PC-9 (cell line): Measurements from ENCODE around the gene AGAP1. TPM values are rescaled to one million over a fixed set of nuclear protein-coding genes. Genes with fewer than 3 reads are reported as not detected.

Experiments used
- BruUV-seq: library from RNA; stranded (reverse); fragments of 400-500 nt; replicated peaks from 2 replicates; lab custom pipeline; 2021; lab: Mats Ljungman, UMichigan
- CTCF ChIA-PET: fragments of 300-600 bp; sonication (Branson Sonifier 250); formaldehyde crosslinking; loops from one replicate; lab custom pipeline; 2022; ENCODE audit warnings: antibody characterized with exemption; lab: Charles Lee
- POLR2A ChIA-PET: fragments of 300-600 bp; sonication (Branson Sonifier 250); formaldehyde crosslinking; loops from one replicate; lab custom pipeline; 2022; ENCODE audit warnings: antibody characterized with exemption; ENCODE audit not compliant: unreplicated experiment; lab: Charles Lee
- DNase-seq, 2 experiments: peaks; one replicate each; pipeline versions ENCODE4 v3.0.0 to v3.0.0-alpha.2; 2015 to 2022; ENCODE audit warnings: mixed read lengths in 1 of 2
- H2AFZ ChIP-seq: fragments of 200-600 bp; sonication (generic); 2 replicates; pipeline ENCODE4 v1.8.1; 2017; ENCODE audit warnings: antibody characterized with exemption
- H3F3A ChIP-seq: fragments of 200-600 bp; sonication (generic); 2 replicates; pipeline ENCODE4 v1.8.1; 2017; ENCODE audit warnings: antibody characterized with exemption, mild to moderate bottlenecking, low read depth; ENCODE audit not compliant: insufficient read depth
- H3K27ac ChIP-seq: fragments of 200-600 bp; sonication (generic); 2 replicates; pipeline ENCODE4 v1.6.1; 2016; ENCODE audit warnings: mixed run types
- H3K27me3 ChIP-seq: fragments of 200-600 bp; sonication (generic); 2 replicates; pipeline ENCODE4 v1.6.1; 2016; ENCODE audit warnings: low read depth, mixed run types; ENCODE audit not compliant: insufficient read depth
- H3K36me3 ChIP-seq: fragments of 200-600 bp; sonication (generic); 2 replicates; pipeline ENCODE4 v1.6.1; 2016; ENCODE audit warnings: low read depth, mixed run types
- H3K4me1 ChIP-seq: fragments of 200-600 bp; sonication (generic); replicated peaks from 2 replicates; pipeline ENCODE4 v1.6.1; 2016; ENCODE audit warnings: mixed run types; ENCODE audit not compliant: insufficient read depth
- H3K4me2 ChIP-seq: fragments of 200-600 bp; sonication (generic); 2 replicates; pipeline ENCODE4 v1.6.1; 2017; ENCODE audit warnings: mixed run types
- H3K4me3 ChIP-seq: fragments of 200-600 bp; sonication (generic); 2 replicates; pipeline ENCODE4 v1.6.1; 2016; ENCODE audit warnings: mixed run types
- H3K79me2 ChIP-seq: fragments of 200-600 bp; sonication (generic); 2 replicates; pipeline ENCODE4 v1.6.1; 2017; ENCODE audit warnings: low read depth, mixed run types
- H3K9me2 ChIP-seq: fragments of 200-600 bp; sonication (generic); 2 replicates; pipeline ENCODE4 v1.8.1; 2017; ENCODE audit warnings: mild to moderate bottlenecking; ENCODE audit not compliant: insufficient read depth
- H3K9me3 ChIP-seq: fragments of 200-600 bp; sonication (generic); 2 replicates; pipeline ENCODE4 v1.8.1; 2016; ENCODE audit warnings: low read depth; ENCODE audit not compliant: insufficient read depth
- H4K20me1 ChIP-seq: fragments of 200-600 bp; sonication (generic); 2 replicates; pipeline ENCODE4 v1.8.1; 2017; ENCODE audit not compliant: insufficient read depth
- CTCF ChIP-seq: fragments of 200-600 bp; sonication (generic); conservative IDR thresholded peaks from 2 replicates; pipeline ENCODE4 v1.6.1; 2017; ENCODE audit warnings: mixed run types, antibody characterized with exemption, mild to moderate bottlenecking, moderate library complexity
- EZH2 ChIP-seq: fragments of 200-600 bp; sonication (generic); IDR thresholded peaks from 2 replicates; pipeline ENCODE4 v1.8.0; 2017; ENCODE audit warnings: antibody characterized with exemption, low read depth
- intact Hi-C: fragments of 100-400 bp; cut with micrococcal nuclease; formaldehyde crosslinking; loops from one replicate; pipeline ENCODE4 v1.10.0; 2022; ENCODE audit not compliant: unreplicated experiment
- total RNA-seq: library from RNA; stranded (reverse); gene quantifications from 2 replicates; pipeline ENCODE4 v1.2.3, GENCODE V29; 2021

AGAP1 gene
- total RNA-seq, 1 experiment from 2014 or later = 91.4 TPM

DNA sequence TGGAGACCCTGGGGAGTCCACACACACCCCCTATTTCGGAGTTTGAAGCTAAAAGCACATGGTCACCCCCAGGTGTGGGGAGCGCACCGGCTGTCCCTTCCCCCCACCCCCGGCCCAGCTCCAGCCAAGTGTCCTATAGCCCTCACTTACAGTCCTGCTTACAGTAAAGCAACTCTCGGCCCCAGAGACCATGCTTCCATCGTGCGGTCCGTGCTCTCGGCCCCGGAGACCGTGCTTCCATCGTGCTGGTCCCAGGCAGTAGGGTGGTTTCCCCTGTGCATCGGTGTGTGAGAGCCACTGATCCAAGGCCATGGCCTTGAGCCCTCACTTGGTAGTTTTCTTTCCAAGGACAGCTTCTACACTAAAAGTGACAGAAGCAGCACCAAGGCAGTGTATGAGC lies 625.6 kb downstream of the AGAP1 start:
- H3K79me2 ChIP-seq = no peaks in the 10 kb centered on the region
- H3K36me3 ChIP-seq = no peaks in the 10 kb centered on the region
- no peak overlapping the region for H3K4me3 ChIP-seq
- H3K9me2 ChIP-seq = no peaks in the 10 kb centered on the region
- intact Hi-C loops = no loop called here
- H3K4me2 ChIP-seq = no peak overlapping the region
- peaks cover 27% of the 10 kb centered on the region; the same call in 1 of the 2 replicates for H4K20me1 ChIP-seq
- no peak overlapping the region for H3K27ac ChIP-seq
- BruUV-seq = no TSS peak
- H3K4me1 ChIP-seq = no peaks in the 10 kb centered on the region
- no peak for DNase-seq
- TF ChIP-seq CTCF (no peak), EZH2 (no peak)
- no peak overlapping the region for H2AFZ ChIP-seq
- ChIA-PET CTCF (no interaction called here), POLR2A (no interaction called here)
- H3K27me3 ChIP-seq = no peaks in the 10 kb centered on the region
- H3K9me3 ChIP-seq = no peaks in the 10 kb centered on the region
- H3F3A ChIP-seq = no peaks in the 10 kb centered on the region

DNA sequence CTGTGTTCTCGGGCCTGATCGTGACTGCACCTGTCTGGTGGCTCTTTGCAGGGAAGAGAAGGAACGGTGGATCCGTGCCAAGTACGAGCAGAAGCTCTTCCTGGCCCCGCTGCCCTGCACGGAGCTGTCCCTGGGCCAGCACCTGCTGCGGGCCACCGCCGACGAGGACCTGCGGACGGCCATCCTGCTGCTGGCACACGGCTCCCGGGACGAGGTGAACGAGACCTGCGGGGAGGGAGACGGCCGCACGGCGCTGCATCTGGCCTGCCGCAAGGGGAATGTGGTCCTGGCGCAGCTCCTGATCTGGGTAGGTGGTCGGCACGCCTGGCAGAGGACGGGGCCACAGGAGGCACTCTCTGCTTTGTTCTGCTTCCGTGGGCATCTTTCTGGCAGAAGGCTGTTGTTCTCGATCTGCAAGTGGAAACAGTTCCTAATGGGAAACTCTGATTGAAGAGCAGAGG lies 626.3 kb downstream of the AGAP1 start:
- no peak overlapping the region for H3K4me2 ChIP-seq
- no peak overlapping the region for H3K4me3 ChIP-seq
- H3K9me3 ChIP-seq = no peaks in the 10 kb centered on the region
- H3K4me1 ChIP-seq = no peaks in the 10 kb centered on the region
- no peak overlapping the region for H2AFZ ChIP-seq
- H3K79me2 ChIP-seq = no peaks in the 10 kb centered on the region
- H3K36me3 ChIP-seq = 0 out of 2 replicates have a peak, but pooled peaks cover 3% of the 10 kb centered on the region
- no peak overlapping the region for H3K27ac ChIP-seq
- DNase-seq = no peak
- BruUV-seq = no TSS peak
- intact Hi-C loops = no loop called here
- no peaks in the 10 kb centered on the region for H3K9me2 ChIP-seq
- CTCF ChIA-PET = no interaction called here
- H4K20me1 ChIP-seq = peaks cover 20% of the 10 kb centered on the region; the same call in 1 of the 2 replicates
- POLR2A ChIA-PET = no interaction called here
- 0 out of 2 replicates have a peak, but pooled peaks cover 6% of the 10 kb centered on the region for H3F3A ChIP-seq
- no peaks in the 10 kb centered on the region for H3K27me3 ChIP-seq
- no peak for TF ChIP-seq CTCF
- no peak for TF ChIP-seq EZH2

DNA sequence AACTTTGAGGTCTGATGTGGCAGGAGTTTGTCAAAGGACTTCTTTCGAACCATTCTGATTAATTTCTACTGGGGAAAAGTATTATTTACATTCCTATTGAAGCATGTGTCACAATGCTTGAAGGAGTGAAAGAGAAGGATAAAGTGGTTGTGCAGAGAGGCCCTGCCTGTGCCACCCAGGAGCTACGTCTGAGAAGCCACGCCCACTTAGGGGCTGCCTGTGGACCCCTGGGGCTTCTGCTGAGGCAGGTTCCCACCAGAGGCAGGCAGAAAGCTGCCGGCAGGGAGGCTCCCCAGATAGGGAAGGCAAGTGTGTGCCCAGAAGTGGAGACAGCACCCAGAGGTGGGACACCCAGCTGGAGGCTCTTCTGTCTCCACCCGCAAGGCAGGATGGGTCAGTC lies 627.0 kb downstream of the AGAP1 start:
- intact Hi-C loops = no loop called here
- Histone ChIP-seq H3K36me3 (0 out of 2 replicates have a peak, but pooled peaks cover 3% of the 10 kb centered on the region), H3K9me3 (no peaks in the 10 kb centered on the region), H3K4me3 (no peak overlapping the region), H3F3A (peaks cover 11% of the 10 kb centered on the region; the same call in 1 of the 2 replicates), H3K4me1 (no peaks in the 10 kb centered on the region), H3K4me2 (no peak overlapping the region), H3K9me2 (no peaks in the 10 kb centered on the region), H3K79me2 (no peaks in the 10 kb centered on the region), H4K20me1 (peaks cover 17% of the 10 kb centered on the region; the same call in 1 of the 2 replicates), H3K27me3 (no peaks in the 10 kb centered on the region), H3K27ac (no peak overlapping the region), H2AFZ (no peak overlapping the region)
- ChIA-PET CTCF (no interaction called here), POLR2A (no interaction called here)
- TF ChIP-seq CTCF (no peak), EZH2 (no peak)
- DNase-seq = no peak
- no TSS peak for BruUV-seq
